Glomerular endothelial cell (primary cell): Measurements from ENCODE around the gene GSTM5. TPM values are rescaled to one million over a fixed set of nuclear protein-coding genes. Genes with fewer than 3 reads are reported as not detected.
"Not testable (repeated sequence)": the region's sequence is repeated elsewhere in the genome, so short reads cannot be mapped to it uniquely, and the experiment has no call there.

ENCODE experiments used
- DNase-seq: peaks from one replicate; pipeline ENCODE4 v3.0.0-alpha.2; 2011; ENCODE audit warnings: low read depth, low spot score; ENCODE audit errors: extremely low read depth
- total RNA-seq: library from RNA; depleted of rRNA; stranded (reverse); fragments of >200 nt; gene quantifications from 2 replicates; pipeline ENCODE4 v1.2.3, GENCODE V29; 2015

GSTM5 gene
- total RNA-seq, 1 donor from 2014 or later, result not detected

GRCh38 chr1:109726728-109727373 is 14.8 kb downstream of the GSTM5 start:
- no peak for DNase-seq

GRCh38 chr1:109728870-109729269 is 16.8 kb downstream of the GSTM5 start:
- DNase-seq, result no peak

- DNase-seq, result no peak
These were observed 18.6 kb downstream of the GSTM5 start for GRCh38 chr1:109730666-109731065.

- no peak for DNase-seq
These were observed 20.4 kb downstream of the GSTM5 start for GRCh38 chr1:109732390-109732881.

GRCh38 chr1:109733236-109733870 is 21.3 kb downstream of the GSTM5 start:
- DNase-seq, result no peak

GRCh38 chr1:109739738-109740614 is 27.9 kb downstream of the GSTM5 start:
- no peak for DNase-seq

- DNase-seq, result peak; percentile 29
These were observed 28.7 kb downstream of the GSTM5 start, which contains the start of gene GSTM3 for GRCh38 chr1:109740615-109741373. Gene GSTM3 (minus strand): TSS chr1:109741038. CDS start chr1:109740287, 751 bp downstream.

- DNase-seq, result not testable (repeated sequence)
These were observed 36.3 kb downstream of the GSTM5 start for GRCh38 chr1:109748311-109748710.

- DNase-seq, result no peak
These were observed 37.2 kb downstream of the GSTM5 start for GRCh38 chr1:109749221-109749620.

- no peak for DNase-seq
These were observed 38.3 kb downstream of the GSTM5 start for GRCh38 chr1:109750241-109750882.

GRCh38 chr1:109750920-109751319 is 38.9 kb downstream of the GSTM5 start:
- no peak for DNase-seq

- DNase-seq, result no peak
These were observed 39.6 kb downstream of the GSTM5 start for GRCh38 chr1:109751531-109752260.

- no peak for DNase-seq
These were observed 42.7 kb downstream of the GSTM5 start for GRCh38 chr1:109754738-109755137.

GRCh38 chr1:109756325-109756724 is 44.3 kb downstream of the GSTM5 start:
- DNase-seq, result not testable (repeated sequence)

GRCh38 chr1:109756848-109757521 is 44.9 kb downstream of the GSTM5 start:
- no peak for DNase-seq

- DNase-seq, result no peak
These were observed 46.1 kb downstream of the GSTM5 start for GRCh38 chr1:109757936-109758786.

GRCh38 chr1:109759513-109760334 is 47.7 kb downstream of the GSTM5 start:
- no peak for DNase-seq
